ENCODE measurements around the gene KCNE1.
"Not testable (repeated sequence)": the region's sequence is repeated elsewhere in the genome, so short reads cannot be mapped to it uniquely, and the experiment has no call there.

KCNE1 gene

DNA sequence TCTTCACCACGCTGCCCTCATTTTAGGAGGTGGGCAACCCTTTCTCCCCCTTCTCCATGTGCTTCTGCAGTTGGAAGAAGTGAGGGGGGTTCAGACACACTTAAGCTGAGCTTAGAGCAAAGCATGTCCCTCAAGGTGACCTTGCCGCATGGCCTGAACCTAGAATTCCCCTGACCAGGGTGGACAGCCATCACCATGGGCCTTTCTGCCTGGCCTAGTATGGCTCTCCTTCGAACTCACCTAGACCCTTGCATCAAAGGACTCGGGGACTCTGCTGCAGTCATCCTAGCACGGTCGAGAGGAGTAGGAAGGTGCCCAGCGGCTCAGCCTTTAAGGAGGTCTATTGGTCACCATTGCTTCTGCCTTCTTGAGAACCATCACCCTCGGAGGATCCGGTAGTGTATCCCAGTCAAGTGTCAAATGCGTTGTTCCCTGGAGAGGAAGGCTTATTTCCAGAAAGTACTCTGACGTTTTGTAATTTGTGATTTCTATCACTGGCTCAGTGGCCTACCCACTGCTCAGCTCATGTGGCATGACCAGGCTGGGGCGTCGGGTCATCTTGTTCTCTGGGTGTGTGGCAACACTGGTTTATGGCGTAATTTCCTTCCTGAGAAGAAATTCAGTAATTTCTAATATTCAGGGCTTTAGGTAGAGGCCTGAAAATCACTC lies at the start of gene KCNE1:
Gene KCNE1 (minus strand): TSS at position 424 of the 669 bp plus-strand sequence. CDS start 62,576 bp downstream, outside the sequence.
- DNase-seq (ENCODE audit: low read depth), result no peak

- no peak for DNase-seq (ENCODE audit: low read depth)
Observed at GRCh38 chr21:34561806-34562205, 49.8 kb upstream of the KCNE1 start.

DNA sequence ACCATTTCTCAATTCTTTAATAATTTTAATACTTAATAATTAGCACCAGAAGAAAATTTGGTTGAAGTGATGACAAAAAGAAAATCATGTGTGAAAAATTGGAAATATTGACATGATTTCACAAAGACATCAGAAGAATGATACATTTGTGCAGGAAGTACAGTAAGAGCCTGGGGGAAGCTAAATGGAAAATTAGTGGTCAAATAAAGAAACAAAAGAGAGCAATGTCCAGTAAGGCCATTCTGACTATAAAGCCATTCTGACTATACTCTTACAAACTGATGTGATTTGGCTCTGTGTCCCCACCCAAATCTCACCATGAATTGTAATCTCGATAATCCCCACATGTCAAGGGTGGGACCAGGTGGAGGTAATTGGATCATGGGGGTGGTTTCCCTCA lies 48.6 kb upstream of the KCNE1 start:
- no peak for DNase-seq (ENCODE audit: low read depth)

- DNase-seq (ENCODE audit: low read depth), result no peak
Observed at GRCh38 chr21:34560021-34560420, 48.0 kb upstream of the KCNE1 start.

DNA sequence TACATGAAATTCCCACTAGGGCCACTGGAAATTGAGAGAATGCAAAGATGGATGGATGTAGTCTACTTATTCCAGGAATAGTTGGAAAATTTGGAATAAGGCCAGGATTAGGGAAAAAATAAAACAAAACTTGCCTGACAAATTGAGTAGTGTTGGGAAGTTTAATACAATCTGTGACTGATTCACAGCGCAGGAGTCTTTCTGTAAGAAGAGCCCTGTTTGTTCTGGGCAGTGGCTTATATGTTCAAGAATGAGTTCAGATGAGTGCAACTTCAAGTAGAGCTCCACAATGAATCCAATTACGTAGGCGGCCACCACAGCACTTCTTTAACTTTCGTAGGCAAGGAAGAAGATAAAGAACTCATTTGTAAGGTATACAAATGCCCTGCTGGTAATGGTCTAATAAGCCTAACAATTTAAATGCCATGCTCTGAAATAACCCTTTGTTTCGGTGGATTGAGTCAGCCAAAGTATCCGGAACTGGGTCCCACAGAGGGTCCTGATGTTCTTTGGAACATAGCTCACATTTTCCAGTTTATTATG lies 47.1 kb upstream of the KCNE1 start:
- DNase-seq (ENCODE audit: low read depth), result no peak

GRCh38 chr21:34558166-34558565 lies 46.2 kb upstream of the KCNE1 start:
- DNase-seq (ENCODE audit: low read depth), result no peak

DNA sequence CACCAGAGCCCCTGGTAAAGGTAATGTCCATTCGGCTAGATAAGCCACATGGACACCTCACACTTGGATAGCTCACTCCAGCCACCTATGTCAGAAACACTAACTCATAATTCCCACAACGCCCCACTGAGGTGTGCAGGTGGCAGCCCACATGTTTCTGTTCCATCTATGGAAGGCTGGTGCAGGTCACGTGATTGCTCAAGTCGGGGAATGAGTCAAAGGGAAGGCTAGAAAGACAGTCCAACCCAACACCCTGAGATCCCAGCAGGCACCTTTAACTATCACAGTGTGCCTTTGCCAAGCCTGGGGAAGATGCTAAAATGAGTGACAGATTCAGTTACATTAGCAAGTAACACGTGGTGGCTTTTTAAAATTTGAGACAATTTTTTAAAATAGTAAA lies 45.3 kb upstream of the KCNE1 start:
- DNase-seq (ENCODE audit: low read depth), result no peak

GRCh38 chr21:34554670-34555069 lies 42.7 kb upstream of the KCNE1 start:
- DNase-seq (ENCODE audit: low read depth), result not testable (repeated sequence)

DNA sequence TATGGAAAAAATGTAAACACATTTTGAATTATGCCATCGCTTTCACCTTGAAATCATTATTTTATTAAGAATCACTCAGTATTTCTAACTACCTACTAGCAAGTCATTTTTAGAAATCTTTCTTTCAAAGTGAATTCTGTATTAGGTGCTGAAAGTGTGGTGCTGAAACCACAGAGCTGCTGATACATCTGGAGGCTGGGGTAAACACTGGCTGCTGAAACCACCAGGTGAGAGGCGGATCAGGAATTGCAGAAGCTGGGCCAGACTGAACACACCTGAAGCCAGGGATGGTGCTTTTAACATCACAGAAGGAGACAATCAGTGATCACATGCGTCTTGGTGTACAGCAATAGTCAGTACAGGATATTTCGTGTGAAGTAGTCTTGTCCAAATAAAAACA lies 42.2 kb upstream of the KCNE1 start:
- DNase-seq (ENCODE audit: low read depth), result no peak

DNA sequence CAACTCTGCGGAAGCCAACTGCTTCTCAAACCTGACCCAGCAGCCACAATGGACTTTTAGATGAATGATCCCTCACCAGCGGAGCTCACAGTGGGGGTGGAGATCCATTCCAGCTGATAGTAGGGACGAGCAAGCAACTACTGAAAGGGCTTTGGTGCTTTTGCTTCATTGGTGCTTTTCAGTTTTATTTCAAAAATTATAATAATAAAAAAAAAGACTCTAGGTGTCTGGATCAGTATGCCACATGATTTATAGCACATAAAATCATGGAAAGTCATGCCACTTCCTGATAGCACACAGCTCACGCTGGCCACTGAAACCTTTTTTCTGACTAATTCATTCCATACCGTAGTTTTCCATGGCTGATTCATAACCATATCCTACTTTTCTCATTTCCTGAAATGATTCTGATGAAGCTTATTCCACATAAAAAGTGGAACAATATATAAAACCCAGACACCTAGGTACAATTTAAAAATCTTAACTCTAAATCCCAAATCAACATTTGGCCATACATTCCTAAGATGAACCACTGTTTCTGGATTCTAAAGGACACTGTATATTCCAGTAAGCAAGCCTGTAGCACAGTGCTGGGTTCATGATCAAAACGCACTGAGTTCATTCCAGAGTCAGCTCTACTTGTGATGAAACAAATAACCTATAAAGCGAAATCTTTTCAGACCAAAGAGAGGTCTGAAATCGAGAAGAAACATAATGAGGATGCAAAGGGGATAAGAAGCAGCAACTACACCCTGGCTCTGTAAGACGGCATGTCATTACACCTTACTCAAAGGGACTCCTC lies 41.3 kb upstream of the KCNE1 start:
- peak; percentile 92 for DNase-seq (ENCODE audit: low read depth)

GRCh38 chr21:34552360-34553098 lies 40.5 kb upstream of the KCNE1 start:
- DNase-seq (ENCODE audit: low read depth), result peak; percentile 74

- no peak for DNase-seq (ENCODE audit: low read depth)
Observed at GRCh38 chr21:34550182-34550799, 38.3 kb upstream of the KCNE1 start.

- no peak for DNase-seq (ENCODE audit: low read depth)
Observed at GRCh38 chr21:34548781-34549376, 36.9 kb upstream of the KCNE1 start.

GRCh38 chr21:34546542-34546941 lies 34.5 kb upstream of the KCNE1 start:
- DNase-seq (ENCODE audit: low read depth), result no peak

DNA sequence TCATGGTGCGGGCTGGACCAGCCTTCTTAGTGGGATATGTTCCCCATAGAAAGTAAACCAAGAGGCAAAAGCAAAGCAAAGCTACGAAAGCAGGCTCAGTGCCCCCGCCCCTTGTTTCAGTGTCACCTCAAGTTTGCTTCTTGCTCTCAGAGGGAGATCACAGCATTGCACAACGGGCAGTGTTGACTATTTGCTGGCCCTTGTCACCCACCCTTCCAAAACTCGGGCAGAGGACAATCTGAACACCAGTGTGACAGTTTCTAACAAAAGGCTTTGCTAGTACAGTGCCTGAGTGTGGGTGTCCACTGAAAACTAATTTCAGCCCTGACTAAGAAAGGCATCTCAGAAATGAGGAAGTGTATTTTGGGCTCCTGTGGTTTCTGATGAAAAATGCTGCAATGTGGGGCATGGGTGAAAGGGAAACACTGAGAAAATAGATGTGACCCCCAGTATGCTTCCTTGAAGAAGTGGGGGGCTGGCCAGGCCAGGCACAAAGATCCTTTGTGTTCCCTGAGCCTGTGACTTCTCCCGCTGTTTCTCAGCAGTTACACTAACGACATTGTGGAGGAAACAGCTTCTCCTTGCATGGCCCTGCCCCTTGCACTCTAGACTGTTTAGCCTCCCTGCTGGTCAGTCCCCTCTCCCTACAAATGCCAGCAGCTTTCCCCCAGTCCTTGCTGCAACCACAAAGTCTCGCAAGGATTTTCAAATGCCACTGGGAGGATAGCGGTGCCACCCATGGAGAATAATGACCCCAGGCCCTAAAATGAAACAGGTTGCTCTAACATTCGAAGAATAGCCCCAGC lies 33.3 kb upstream of the KCNE1 start:
- DNase-seq (ENCODE audit: low read depth), result peak; percentile 93

DNA sequence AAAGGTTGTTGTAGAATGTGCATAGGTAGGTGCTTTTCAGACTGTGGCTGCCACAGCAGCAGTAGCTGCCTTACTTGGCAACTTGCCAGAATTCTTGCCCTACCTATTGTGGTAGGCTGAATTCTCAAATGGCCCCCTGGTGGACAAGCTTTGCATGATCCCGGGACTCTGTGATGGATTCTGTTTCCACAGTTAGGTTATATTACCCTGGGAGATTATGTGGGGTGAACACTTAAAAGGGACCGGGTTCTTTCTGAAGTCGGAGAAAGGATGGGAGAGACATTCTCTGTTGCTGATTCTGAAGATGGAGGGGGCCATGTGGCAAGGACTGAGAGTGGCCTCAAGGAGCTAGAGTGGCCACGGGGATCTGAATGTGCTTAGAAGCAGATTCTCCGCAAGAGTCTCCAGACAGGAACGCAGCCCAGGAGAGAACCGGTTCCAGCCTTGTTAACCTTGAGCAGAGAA lies 32.1 kb upstream of the KCNE1 start:
- DNase-seq (ENCODE audit: low read depth), result peak; percentile 76

DNA sequence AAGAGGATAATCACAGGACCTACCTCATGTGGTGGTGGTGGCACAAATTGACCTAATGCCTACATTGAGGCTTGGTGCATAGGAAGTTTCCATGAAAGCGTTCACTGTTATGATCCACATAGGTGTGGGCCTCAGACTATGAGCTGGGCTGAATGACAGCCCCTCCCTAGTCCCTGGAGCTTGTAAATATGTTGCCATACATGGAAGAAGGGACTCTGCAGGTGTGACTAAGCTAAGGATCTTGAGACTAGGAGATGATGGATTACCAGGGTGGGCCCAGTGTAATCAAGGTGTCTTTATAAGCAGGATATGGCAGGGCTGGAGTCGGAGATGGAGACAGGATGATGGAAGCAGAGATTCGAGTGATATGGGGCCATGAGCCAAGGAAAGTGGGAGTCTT lies 31.0 kb upstream of the KCNE1 start:
- no peak for DNase-seq (ENCODE audit: low read depth)

DNA sequence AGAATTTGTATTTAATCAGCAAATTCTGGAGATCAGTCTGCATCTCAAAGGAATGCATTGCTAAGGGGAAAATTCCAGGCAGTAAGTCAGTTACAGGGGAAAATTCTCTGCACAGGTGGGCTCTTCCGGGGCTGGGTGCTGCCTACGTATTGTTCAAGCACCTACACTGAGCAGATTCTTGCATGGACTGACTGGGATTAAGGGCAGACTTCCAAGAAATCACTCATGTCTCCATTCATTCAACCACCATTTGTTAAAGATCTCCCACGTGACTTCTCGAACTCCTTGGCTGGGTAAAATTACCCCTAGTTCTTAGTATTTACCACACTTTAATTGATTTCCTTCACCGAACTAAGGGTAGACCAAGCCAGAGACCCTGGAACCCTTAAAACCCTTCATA lies 28.2 kb upstream of the KCNE1 start:
- DNase-seq (ENCODE audit: low read depth), result no peak

DNA sequence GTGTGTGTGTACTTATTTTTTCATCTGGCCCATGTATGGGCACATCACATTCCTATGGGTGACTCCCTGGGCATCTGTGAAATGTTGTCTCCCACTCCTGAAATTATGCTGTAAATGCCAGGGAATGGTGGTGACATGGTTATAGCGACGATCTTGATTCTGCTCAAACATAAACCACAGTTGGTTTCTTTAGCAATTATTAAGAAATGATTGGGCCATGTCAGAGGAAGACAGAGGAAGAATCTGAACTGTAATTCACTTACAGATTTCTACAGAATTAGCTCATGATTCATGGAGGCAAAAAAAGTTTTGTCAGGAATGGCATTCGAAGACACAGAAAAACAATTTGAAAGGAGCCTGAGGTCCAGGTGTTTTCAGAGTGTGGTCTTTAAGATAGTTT lies 25.8 kb upstream of the KCNE1 start:
- peak; percentile 59 for DNase-seq (ENCODE audit: low read depth)

- DNase-seq (ENCODE audit: low read depth), result peak; percentile 84
Observed at GRCh38 chr21:34536820-34537219, 24.8 kb upstream of the KCNE1 start.

DNA sequence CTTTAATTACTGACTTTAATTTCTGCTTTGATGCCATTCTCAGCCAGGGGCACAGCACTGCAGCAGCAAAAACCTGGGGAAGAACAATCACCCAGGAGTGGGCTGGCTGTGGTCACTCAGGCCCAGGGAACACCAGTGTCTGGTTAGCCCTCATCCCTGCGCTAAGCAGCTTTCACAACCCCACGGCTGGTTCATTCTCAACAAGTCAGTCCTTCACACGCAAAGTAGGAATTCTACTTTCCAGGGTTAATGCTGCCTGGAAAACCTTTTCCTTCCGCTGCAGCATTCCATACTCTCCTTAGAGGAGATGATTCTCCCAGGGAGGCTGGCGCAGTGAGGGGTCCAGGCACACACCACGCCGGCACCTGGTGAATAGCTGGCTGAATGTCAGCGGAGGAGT lies 24.3 kb upstream of the KCNE1 start:
- peak; percentile 85 for DNase-seq (ENCODE audit: low read depth)

Measured in EH (cell line).